Glutamatergic neuron (in vitro differentiated cells): ENCODE measurements around the gene CLDN25. TPM values are rescaled to one million over a fixed set of nuclear protein-coding genes. Genes with fewer than 3 reads are reported as not detected.

Source experiments
- DNase-seq: peaks from one replicate; pipeline ENCODE4 v3.0.0; 2022
- H3K27ac Mint-ChIP-seq: one replicate; pipeline ENCODE4 v1.8.0; 2020; ENCODE audit warnings: mild to moderate bottlenecking, mixed read lengths, inconsistent platforms; ENCODE audit not compliant: unreplicated experiment
- H3K27me3 Mint-ChIP-seq: one replicate; pipeline ENCODE4 v1.8.0; 2020; ENCODE audit warnings: mild to moderate bottlenecking, moderate library complexity, mixed read lengths, inconsistent platforms; ENCODE audit not compliant: unreplicated experiment
- H3K36me3 Mint-ChIP-seq: one replicate; pipeline ENCODE4 v1.8.0; 2020; ENCODE audit warnings: mild to moderate bottlenecking, mixed read lengths, inconsistent platforms; ENCODE audit not compliant: unreplicated experiment
- H3K4me1 Mint-ChIP-seq: one replicate; pipeline ENCODE4 v1.8.0; 2020; ENCODE audit warnings: mild to moderate bottlenecking, low read depth, mixed read lengths, inconsistent platforms; ENCODE audit not compliant: unreplicated experiment
- H3K4me3 Mint-ChIP-seq: one replicate; pipeline ENCODE4 v1.8.0; 2020; ENCODE audit warnings: mild to moderate bottlenecking, mixed read lengths, inconsistent platforms; ENCODE audit not compliant: unreplicated experiment
- H3K9me3 Mint-ChIP-seq: one replicate; pipeline ENCODE4 v1.8.0; 2020; ENCODE audit warnings: mild to moderate bottlenecking, moderate library complexity, mixed read lengths, inconsistent platforms; ENCODE audit not compliant: unreplicated experiment
- CTCF ChIP-seq: fragments of 200-600 bp; sonication (generic); IDR thresholded peaks from one replicate; pipeline ENCODE4 v1.5.0; 2021; ENCODE audit not compliant: partially characterized antibody, unreplicated experiment
- total RNA-seq: library from RNA; stranded (reverse); fragmentation: NEBNext Ultra II Directional; extraction: Animal tissue kit (Norgen Biotek cat#: 25700); gene quantifications from one replicate; pipeline ENCODE4 v1.2.1, GENCODE V29; 2021; ENCODE audit not compliant: unreplicated experiment

Gene CLDN25
- total RNA-seq, 1 donor from 2014 or later = not detected

- Mint-ChIP-seq H3K27me3 (peaks cover 3% of the 10 kb centered on the region), H3K4me1 (no peaks in the 10 kb centered on the region), H3K36me3 (peaks cover 5% of the 10 kb centered on the region), H3K9me3 (no peaks in the 10 kb centered on the region), H3K27ac (no peak overlapping the region), H3K4me3 (no peak overlapping the region)
- no peak for TF ChIP-seq CTCF
- DNase-seq = no peak
Measured at GRCh38 chr11:113827477-113827876, 47.9 kb downstream of the CLDN25 start.

GRCh38 chr11:113828191-113828590 is 48.6 kb downstream of the CLDN25 start:
- H3K27me3 Mint-ChIP-seq = no peaks in the 10 kb centered on the region
- H3K9me3 Mint-ChIP-seq = no peaks in the 10 kb centered on the region
- DNase-seq = no peak
- H3K4me3 Mint-ChIP-seq = no peak overlapping the region
- H3K4me1 Mint-ChIP-seq = peaks cover 3% of the 10 kb centered on the region
- H3K27ac Mint-ChIP-seq = peak overlapping the region; percentile 55
- peaks cover 5% of the 10 kb centered on the region for H3K36me3 Mint-ChIP-seq
- no peak for TF ChIP-seq CTCF

GRCh38 chr11:113829751-113830150 is 50.2 kb downstream of the CLDN25 start:
- Mint-ChIP-seq H3K27me3 (no peaks in the 10 kb centered on the region), H3K27ac (no peak overlapping the region), H3K9me3 (no peaks in the 10 kb centered on the region), H3K36me3 (peaks cover 5% of the 10 kb centered on the region), H3K4me3 (no peak overlapping the region), H3K4me1 (peaks cover 3% of the 10 kb centered on the region)
- no peak for TF ChIP-seq CTCF
- DNase-seq = no peak

Other genes starting within 250 kb of the CLDN25 start
- 1.3 TPM for gene TMPRSS5, start 73.5 kb upstream of the CLDN25 start, total RNA-seq
- 10.5 TPM for gene ZW10, start 6.1 kb upstream of the CLDN25 start, total RNA-seq
- gene USP28, start 95.8 kb downstream of the CLDN25 start, total RNA-seq = 20.0 TPM
- gene HTR3B, start 125.0 kb downstream of the CLDN25 start, total RNA-seq = not detected
- 14.5 TPM for gene HTR3A, start 195.3 kb downstream of the CLDN25 start, total RNA-seq